Endodermal cell (in vitro differentiated cells): Measurements from ENCODE around the gene MYCN. TPM values are rescaled to one million over a fixed set of nuclear protein-coding genes. Genes with fewer than 3 reads are reported as not detected.

Experiments
- DNase-seq: peaks from one replicate; pipeline ENCODE4 v3.0.0-alpha.2; 2017
- H3K27ac ChIP-seq: 2 replicates; pipeline ENCODE4 v1.5.1; 2013; ENCODE audit warnings: mild to moderate bottlenecking, low read depth, low read length, moderate library complexity
- H3K27me3 ChIP-seq: 2 replicates; pipeline ENCODE4 v1.6.1; 2013; ENCODE audit warnings: mild to moderate bottlenecking, low read length, moderate library complexity; ENCODE audit not compliant: insufficient read depth, control insufficient read depth, poor library complexity, severe bottlenecking
- H3K36me3 ChIP-seq: 2 replicates; pipeline ENCODE4 v1.7.0; 2013; ENCODE audit warnings: mild to moderate bottlenecking, low read length, moderate library complexity; ENCODE audit not compliant: control insufficient read depth, insufficient read depth
- H3K4me1 ChIP-seq: one replicate; pipeline ENCODE4 v1.7.0; 2013; ENCODE audit warnings: low read length; ENCODE audit not compliant: control insufficient read depth, insufficient read depth
- H3K4me3 ChIP-seq: 2 replicates; pipeline ENCODE4 v1.5.1; 2013; ENCODE audit warnings: mild to moderate bottlenecking, low read length, moderate library complexity
- H3K9ac ChIP-seq: 2 replicates; pipeline ENCODE4 v1.6.1; 2013; ENCODE audit warnings: mild to moderate bottlenecking, low read length, moderate library complexity; ENCODE audit not compliant: poor library complexity, severe bottlenecking; ENCODE audit errors: extremely low read depth
- H3K9me3 ChIP-seq: 2 replicates; pipeline ENCODE4 v1.6.1; 2013; ENCODE audit warnings: mild to moderate bottlenecking, low read length, moderate library complexity; ENCODE audit not compliant: control insufficient read depth
- H3K27ac Mint-ChIP-seq: 2 replicates; pipeline ENCODE4 v1.8.0; 2020; ENCODE audit warnings: mixed read lengths
- H3K27me3 Mint-ChIP-seq: 2 replicates; pipeline ENCODE4 v1.8.0; 2021; ENCODE audit warnings: mild to moderate bottlenecking, mixed read lengths; ENCODE audit not compliant: insufficient read depth
- H3K36me3 Mint-ChIP-seq: 2 replicates; pipeline ENCODE4 v1.8.0; 2020; ENCODE audit warnings: low read depth, mixed read lengths
- H3K4me1 Mint-ChIP-seq: 2 replicates; pipeline ENCODE4 v1.8.0; 2020; ENCODE audit warnings: mixed read lengths
- H3K4me3 Mint-ChIP-seq: 2 replicates; pipeline ENCODE4 v1.8.0; 2020; ENCODE audit warnings: mild to moderate bottlenecking, moderate library complexity, mixed read lengths
- H3K9me3 Mint-ChIP-seq: 2 replicates; pipeline ENCODE4 v1.8.0; 2020; ENCODE audit warnings: mild to moderate bottlenecking, mixed read lengths
- WGBS, 2 experiments: methylation state at CpG; one replicate each; pipeline versions ENCODE4 v1.1.5 to v1.1.7; 2013; ENCODE audit warnings: missing lambda C conversion rate in 2 of 2, mixed read lengths in 1 of 2; ENCODE audit not compliant: insufficient coverage in 1 of 2, insufficient read length in 1 of 2; 5-methylcytosine and 5-hydroxymethylcytosine counted together
- total RNA-seq, 2 donors: library from RNA; stranded (reverse); fragmentation: NEBNext Ultra II Directional in 1 of 2; extraction: Animal tissue kit (Norgen Biotek cat#: 25700) in 1 of 2; gene quantifications; 2 replicates in 1 of 2; 3 replicates in 1 of 2; pipeline ENCODE4 v1.2.1, GENCODE V29; 2021
- TF ChIP-seq, protein P1 (sequence below): fragments of 200-600 bp; sonication (generic); conservative IDR thresholded peaks from 2 replicates; pipeline ENCODE4 v1.5.0; 2021; ENCODE audit warnings: antibody characterized with exemption, mild to moderate bottlenecking

The MYCN gene
- total RNA-seq, 2 donors from 2014 or later, result 36.8 to 52.3 TPM

DNA sequence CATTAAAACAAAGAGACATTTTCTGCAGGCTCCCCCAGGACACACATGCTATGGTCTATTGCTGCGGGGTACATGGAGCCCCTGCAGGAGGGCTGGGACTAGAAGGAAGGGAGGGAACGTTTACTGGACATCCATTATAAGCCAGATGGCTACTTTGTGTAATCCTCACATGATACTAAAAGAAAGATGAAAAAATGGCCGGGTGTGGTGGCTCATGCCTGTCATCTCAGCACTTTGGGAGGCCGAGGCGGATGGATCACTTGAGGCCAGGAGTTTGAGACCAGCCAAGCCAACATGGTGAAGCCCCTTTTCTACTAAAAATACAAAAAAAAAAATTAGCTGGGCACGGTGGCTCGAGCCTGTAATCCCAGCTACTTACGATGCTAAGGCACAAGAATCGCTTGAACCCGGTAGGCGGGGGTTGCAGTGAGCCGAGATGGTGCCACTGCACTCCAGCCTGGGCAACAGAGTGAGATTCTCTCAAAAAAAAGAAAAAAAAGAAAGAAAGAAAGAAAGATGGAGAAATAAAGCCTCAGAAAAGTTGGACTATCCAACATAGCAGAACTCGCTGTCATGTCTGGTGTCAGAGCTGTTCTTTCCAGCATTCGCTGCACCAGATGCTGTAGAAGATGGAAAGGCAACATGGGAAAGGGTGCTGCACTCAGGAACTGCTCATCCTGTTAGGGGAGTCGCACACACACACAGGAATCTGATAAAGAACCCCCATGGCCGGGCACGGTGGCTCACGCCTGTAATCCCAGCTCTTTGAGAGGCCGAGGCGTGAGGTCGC lies 7.8 kb upstream of the MYCN start:
- DNase-seq, result no peak
- Histone ChIP-seq H3K27me3 (no peaks in the 10 kb centered on the region), H3K9ac (no peak overlapping the region), H3K4me3 (no peak overlapping the region), H3K36me3 (no peaks in the 10 kb centered on the region), H3K9me3 (no peaks in the 10 kb centered on the region), H3K4me1 (no peaks in the 10 kb centered on the region), H3K27ac (no peak overlapping the region)
- Mint-ChIP-seq H3K27me3 (no peaks in the 10 kb centered on the region), H3K4me1 (no peaks in the 10 kb centered on the region), H3K36me3 (no peaks in the 10 kb centered on the region), H3K4me3 (no peak overlapping the region), H3K27ac (no peak overlapping the region), H3K9me3 (peaks cover 4% of the 10 kb centered on the region)
- TF ChIP-seq, protein P1, sequence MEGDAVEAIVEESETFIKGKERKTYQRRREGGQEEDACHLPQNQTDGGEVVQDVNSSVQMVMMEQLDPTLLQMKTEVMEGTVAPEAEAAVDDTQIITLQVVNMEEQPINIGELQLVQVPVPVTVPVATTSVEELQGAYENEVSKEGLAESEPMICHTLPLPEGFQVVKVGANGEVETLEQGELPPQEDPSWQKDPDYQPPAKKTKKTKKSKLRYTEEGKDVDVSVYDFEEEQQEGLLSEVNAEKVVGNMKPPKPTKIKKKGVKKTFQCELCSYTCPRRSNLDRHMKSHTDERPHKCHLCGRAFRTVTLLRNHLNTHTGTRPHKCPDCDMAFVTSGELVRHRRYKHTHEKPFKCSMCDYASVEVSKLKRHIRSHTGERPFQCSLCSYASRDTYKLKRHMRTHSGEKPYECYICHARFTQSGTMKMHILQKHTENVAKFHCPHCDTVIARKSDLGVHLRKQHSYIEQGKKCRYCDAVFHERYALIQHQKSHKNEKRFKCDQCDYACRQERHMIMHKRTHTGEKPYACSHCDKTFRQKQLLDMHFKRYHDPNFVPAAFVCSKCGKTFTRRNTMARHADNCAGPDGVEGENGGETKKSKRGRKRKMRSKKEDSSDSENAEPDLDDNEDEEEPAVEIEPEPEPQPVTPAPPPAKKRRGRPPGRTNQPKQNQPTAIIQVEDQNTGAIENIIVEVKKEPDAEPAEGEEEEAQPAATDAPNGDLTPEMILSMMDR, result no peak
- WGBS, 2 experiments, result 89 to 92% methylated on average over 15 to 21 of the region's 21 CpGs

DNA sequence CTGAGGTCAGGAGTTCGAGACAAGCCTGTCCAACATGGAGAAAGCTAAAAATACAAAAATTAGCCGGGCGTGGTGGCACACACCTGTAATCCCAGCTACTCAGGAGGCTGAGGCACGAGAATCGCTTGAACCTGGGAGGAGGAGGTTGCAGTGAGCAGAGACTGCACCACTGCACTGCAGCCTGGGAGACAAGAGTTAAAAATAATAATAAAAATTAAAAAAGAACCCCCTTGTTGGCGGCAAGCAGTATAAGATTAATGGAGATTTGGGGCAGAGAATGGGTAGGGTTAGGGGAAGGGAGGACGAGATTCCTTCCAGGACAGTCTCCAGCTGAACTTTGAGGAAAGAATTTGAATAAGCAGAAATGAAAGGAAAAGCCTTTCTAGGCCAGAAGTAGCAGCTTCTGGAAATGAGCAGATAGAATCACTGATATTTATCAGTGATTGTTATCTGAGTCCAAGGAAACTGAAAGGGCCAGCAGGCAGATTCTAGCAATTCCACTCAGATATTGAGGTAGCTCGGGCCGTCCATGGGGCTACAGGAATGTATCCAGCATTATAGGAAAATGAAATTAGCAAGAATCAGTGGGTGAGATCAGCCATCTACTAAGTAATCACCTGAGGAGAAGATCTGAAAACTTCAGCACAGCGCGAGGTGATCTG lies 7.0 kb upstream of the MYCN start:
- Histone ChIP-seq H3K4me3 (no peak overlapping the region), H3K9me3 (no peaks in the 10 kb centered on the region), H3K27ac (no peak overlapping the region), H3K4me1 (no peaks in the 10 kb centered on the region), H3K36me3 (no peaks in the 10 kb centered on the region), H3K9ac (no peak overlapping the region), H3K27me3 (no peaks in the 10 kb centered on the region)
- TF ChIP-seq, protein P1, result no peak
- H3K36me3 Mint-ChIP-seq, result no peaks in the 10 kb centered on the region
- 91 to 92% methylated on average over 9 to 11 of the region's 11 CpGs for WGBS, 2 experiments
- DNase-seq, result no peak
- no peak overlapping the region for H3K4me3 Mint-ChIP-seq
- no peak overlapping the region for H3K27ac Mint-ChIP-seq
- no peaks in the 10 kb centered on the region for H3K4me1 Mint-ChIP-seq
- H3K27me3 Mint-ChIP-seq, result peaks cover under 1% of the 10 kb centered on the region
- H3K9me3 Mint-ChIP-seq, result peaks cover 4% of the 10 kb centered on the region

DNA sequence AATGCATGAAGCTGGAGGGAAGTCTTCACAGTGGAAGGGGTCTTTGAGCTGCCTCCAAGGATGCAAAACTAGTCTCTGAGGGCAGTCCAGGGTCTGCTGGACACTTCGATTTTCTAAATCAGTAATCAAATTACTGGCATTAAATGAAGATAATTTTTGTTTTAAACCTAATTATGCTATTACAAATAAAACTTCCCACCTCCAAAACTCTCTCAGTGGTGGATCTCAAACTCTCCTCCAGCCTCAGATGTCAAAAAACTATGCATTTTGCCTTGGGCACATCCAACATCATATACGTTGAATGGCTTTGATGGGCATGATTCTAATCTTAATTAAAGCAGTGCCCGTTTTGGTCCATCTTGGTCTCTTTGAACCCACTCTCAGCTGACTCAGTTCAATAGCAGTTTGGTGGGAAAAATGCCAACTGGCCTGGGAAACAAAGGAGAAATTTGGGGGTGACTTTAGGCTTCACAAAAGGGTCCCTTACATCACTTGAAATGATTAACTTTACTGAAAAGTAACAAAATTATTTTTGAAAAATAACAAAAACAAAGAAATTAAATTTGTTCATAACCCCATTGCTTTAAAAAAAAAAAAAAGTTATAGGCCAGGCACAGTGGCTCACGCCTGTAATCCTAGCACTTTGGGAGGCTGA lies 5.9 kb upstream of the MYCN start:
- no peaks in the 10 kb centered on the region for H3K9me3 ChIP-seq
- H3K4me3 ChIP-seq, result no peak overlapping the region
- H3K27me3 ChIP-seq, result peaks cover 10% of the 10 kb centered on the region
- H3K27me3 Mint-ChIP-seq, result peaks cover 10% of the 10 kb centered on the region
- H3K4me1 Mint-ChIP-seq, result peaks cover 6% of the 10 kb centered on the region
- H3K9me3 Mint-ChIP-seq, result peaks cover 4% of the 10 kb centered on the region
- 83 to 94% methylated on average over 2 to 3 of the region's 4 CpGs for WGBS, 2 experiments
- H3K27ac Mint-ChIP-seq, result no peak overlapping the region
- no peak overlapping the region for H3K4me3 Mint-ChIP-seq
- H3K36me3 Mint-ChIP-seq, result no peaks in the 10 kb centered on the region
- no peak overlapping the region for H3K27ac ChIP-seq
- TF ChIP-seq, protein P1, result no peak
- DNase-seq, result no peak
- H3K9ac ChIP-seq, result no peak overlapping the region
- H3K36me3 ChIP-seq, result no peaks in the 10 kb centered on the region
- no peaks in the 10 kb centered on the region for H3K4me1 ChIP-seq
